ENCODE measurements around the gene PTHLH.

Gene PTHLH

GRCh38 chr12:27973487-27973890 is 956 bp upstream of the PTHLH start:
- DNase-seq = no peak

GRCh38 chr12:27971606-27972005 is 927 bp downstream of the PTHLH start:
- no peak for DNase-seq

- no peak for DNase-seq
Observed at GRCh38 chr12:27971121-27971489, 1.4 kb downstream of the PTHLH start.

GRCh38 chr12:27970401-27971120 is 2.0 kb downstream of the PTHLH start:
- DNase-seq = no peak

GRCh38 chr12:27969624-27970400 is 2.7 kb downstream of the PTHLH start:
- peak; percentile 73 for DNase-seq

- DNase-seq = no peak
Observed at GRCh38 chr12:27968972-27969623, 3.4 kb downstream of the PTHLH start.

- no peak for DNase-seq
Observed at GRCh38 chr12:27967551-27968054, 4.9 kb downstream of the PTHLH start.

GRCh38 chr12:27966870-27967269 is 5.7 kb downstream of the PTHLH start:
- DNase-seq = no peak

GRCh38 chr12:27965966-27966365 is 6.6 kb downstream of the PTHLH start:
- no peak for DNase-seq

- no peak for DNase-seq
Observed at GRCh38 chr12:27965411-27965810, 7.1 kb downstream of the PTHLH start.

GRCh38 chr12:27964123-27964522 is 8.4 kb downstream of the PTHLH start:
- no peak for DNase-seq

- DNase-seq = no peak
Observed at GRCh38 chr12:27960821-27961220, 11.7 kb downstream of the PTHLH start.

- DNase-seq = no peak
Observed at GRCh38 chr12:27958675-27959074, 13.9 kb downstream of the PTHLH start.

- DNase-seq = no peak
Observed at GRCh38 chr12:27957366-27957765, 15.2 kb downstream of the PTHLH start.

- no peak for DNase-seq
Observed at GRCh38 chr12:27953817-27954216, 18.7 kb downstream of the PTHLH start.

- DNase-seq = no peak
Observed at GRCh38 chr12:27953348-27953747, 19.2 kb downstream of the PTHLH start.

- no peak for DNase-seq
Observed at GRCh38 chr12:27952510-27952909, 20.0 kb downstream of the PTHLH start.

GRCh38 chr12:27951898-27952297 is 20.6 kb downstream of the PTHLH start:
- DNase-seq = no peak

- no peak for DNase-seq
Observed at GRCh38 chr12:27946421-27946820, 26.1 kb downstream of the PTHLH start.

GRCh38 chr12:27940756-27941402 is 31.7 kb downstream of the PTHLH start:
- peak; percentile 79 for DNase-seq

- DNase-seq = no peak
Observed at GRCh38 chr12:27940245-27940644, 32.3 kb downstream of the PTHLH start.

- DNase-seq = peak; percentile 8
Observed at GRCh38 chr12:27937768-27938167, 34.8 kb downstream of the PTHLH start.

GRCh38 chr12:27936196-27936595 is 36.3 kb downstream of the PTHLH start:
- no peak for DNase-seq

Data from hematopoietic multipotent progenitor cell treated with erythropoietin and hydrocortisone succinate and interleukin-3 and kit ligand, for 6 days (in vitro differentiated cells).